ENCODE data around the gene TINCR.

GRCh38 chr19:5524081-5524480 is 43.7 kb downstream of the TINCR start:
- no peak for TF ChIP-seq EZH2 (IDR thresholded peaks at IDR 0.05; ENCODE audit: borderline replicate concordance, low read length)
- TF ChIP-seq CTCF (IDR thresholded peaks at IDR 0.05; ENCODE audit: low read length) = no peak

Measured in OCI-LY1 (cell line).